HepG2 (cell line): ENCODE data around the gene KLF16. TPM values are rescaled to one million over a fixed set of nuclear protein-coding genes. Genes with fewer than 3 reads are reported as not detected.

ENCODE experiments used
- ARID4A ChIP-seq: sonication (generic); formaldehyde crosslinking; IDR thresholded peaks from 2 replicates; pipeline ENCODE4 v1.5.0; 2020; ENCODE audit warnings: mild to moderate bottlenecking, missing genetic modification reagents, borderline replicate concordance
- DPF2 ChIP-seq: sonication (generic); formaldehyde crosslinking; IDR thresholded peaks from 2 replicates; pipeline ENCODE4 v1.4.0; 2020; ENCODE audit warnings: mild to moderate bottlenecking, low read depth, missing genetic modification reagents, borderline replicate concordance
- KDM5B ChIP-seq: sonication (generic); formaldehyde crosslinking; IDR thresholded peaks from 2 replicates; pipeline ENCODE4 v1.4.0; 2020; ENCODE audit warnings: missing genetic modification reagents, mild to moderate bottlenecking, borderline replicate concordance
- PLRG1 ChIP-seq: fragments of 450-650 bp; conservative IDR thresholded peaks from 2 replicates; pipeline ENCODE4 v1.6.1; 2016
- SNAPC5 ChIP-seq: sonication (generic); formaldehyde crosslinking; IDR thresholded peaks from 2 replicates; pipeline ENCODE4 v1.8.1; 2023; ENCODE audit warnings: mild to moderate bottlenecking, missing genetic modification reagents, borderline replicate concordance
- TFDP2 ChIP-seq: sonication (generic); formaldehyde crosslinking; IDR thresholded peaks from 2 replicates; pipeline ENCODE4 v1.4.0; 2020; ENCODE audit warnings: missing genetic modification reagents
- ZFP90 ChIP-seq: sonication (generic); formaldehyde crosslinking; IDR thresholded peaks from 2 replicates; pipeline ENCODE4 v1.8.0; 2022; ENCODE audit warnings: missing genetic modification reagents, mild to moderate bottlenecking, inconsistent platforms, borderline replicate concordance
- polyA plus RNA-seq, 8 experiments: library from polyadenylated mRNA; depleted of rRNA in 3 of 8; stranded (reverse) in 7 of 8; unstranded in 1 of 8; fragments of >200 nt; fragmentation: Illumina TruSeq in 4 of 8; extraction: Trizol in 4 of 8; gene quantifications; 2 replicates each; pipeline versions ENCODE4 v1.2.1 to v1.2.3, GENCODE V29; 2011 to 2016; ENCODE audit warnings: low read depth in 4 of 8, missing spikeins in 1 of 8, mixed read lengths in 1 of 8; ENCODE audit not compliant: insufficient read depth in 1 of 8
- total RNA-seq, 5 experiments: library from RNA; depleted of rRNA; stranded (reverse); fragments of >200 nt; fragmentation: Illumina TruSeq; extraction: Trizol; gene quantifications; 2 replicates each; pipeline ENCODE4 v1.2.3, GENCODE V29; 2016; ENCODE audit warnings: low read depth in 1 of 5

Gene KLF16
- total and polyA plus RNA-seq, 2 of the 13 experiments (the other 11 are each of a cell fraction or from before 2014, with no cell fraction given), result 3.5 to 6.7 TPM

GRCh38 chr19:1864480-1865171 lies 1.2 kb upstream of the KLF16 start (continued):
- peak; percentile 55; the same call in 1 of the 2 replicates for TF ChIP-seq ARID4A (CRISPR knock-in tag)
- no peak for TF ChIP-seq DPF2
- no peak; the same call in 1 of the 2 replicates for TF ChIP-seq TFDP2 (CRISPR knock-in tag)
- no peak for TF ChIP-seq PLRG1
- no peak for TF ChIP-seq KDM5B (CRISPR knock-in tag)
- TF ChIP-seq SNAPC5, result no peak
- no peak for TF ChIP-seq ZFP90 (CRISPR knock-in tag)
